HG03103 (cell line): ENCODE results near the gene HDHD2.

Source experiments
- ATAC-seq: cut with Tn5 transposase; IDR thresholded peaks from one replicate; pipeline ENCODE4 v1.9.1; 2021; ENCODE audit warnings: low read depth; ENCODE audit not compliant: unreplicated experiment

The HDHD2 gene

GRCh38 chr18:47149457-47150028 lies 757 bp downstream of the HDHD2 start:
- no peak for ATAC-seq

- ATAC-seq = no peak
Measured at GRCh38 chr18:47146206-47146605, 4.1 kb downstream of the HDHD2 start.

DNA sequence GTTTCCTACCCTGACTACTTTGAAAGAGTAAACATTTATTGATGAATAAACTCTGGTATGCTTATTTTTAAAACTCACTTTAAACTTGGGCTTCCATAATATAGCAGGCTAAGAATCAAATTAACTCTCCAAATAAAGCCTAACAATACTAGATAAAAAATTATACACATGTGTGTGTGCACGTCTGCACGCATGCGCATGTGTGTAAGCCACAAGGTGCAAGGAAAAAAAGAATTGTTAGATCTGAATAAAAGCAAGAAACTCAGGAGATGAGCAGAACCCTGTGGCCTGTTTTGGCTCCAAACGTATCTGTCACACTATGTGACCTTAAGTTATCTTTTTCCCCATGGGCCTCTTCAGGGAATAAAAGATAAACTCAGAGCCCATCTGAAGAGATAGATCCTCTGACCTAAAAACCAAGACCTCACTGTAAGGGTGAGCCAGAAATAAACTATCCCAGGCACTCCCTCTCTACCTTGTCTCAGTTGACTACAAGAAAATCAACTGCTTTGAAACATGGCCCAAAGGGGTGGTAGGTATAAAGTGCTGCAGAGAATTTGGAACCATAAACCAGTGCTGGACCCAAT lies 6.3 kb downstream of the HDHD2 start:
- no peak for ATAC-seq

DNA sequence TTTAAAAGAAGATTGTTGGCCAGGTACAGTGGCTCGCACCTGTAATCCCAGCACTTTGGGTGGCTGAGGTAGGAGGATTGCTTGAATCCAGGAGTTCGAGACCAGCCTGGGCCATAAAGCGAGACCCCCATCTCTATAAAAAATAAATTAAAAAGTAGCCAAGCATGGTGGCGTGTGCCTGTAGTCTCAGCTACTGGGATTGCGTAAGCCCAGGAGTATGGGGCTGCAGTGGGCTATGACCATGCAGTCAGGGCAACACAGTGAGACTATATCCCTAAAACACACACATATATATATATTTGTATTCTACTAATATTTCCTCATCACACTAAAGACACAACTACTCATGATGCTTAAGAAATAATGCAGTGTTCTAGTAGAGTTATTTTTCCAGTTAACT lies 7.1 kb downstream of the HDHD2 start:
- ATAC-seq = no peak

DNA sequence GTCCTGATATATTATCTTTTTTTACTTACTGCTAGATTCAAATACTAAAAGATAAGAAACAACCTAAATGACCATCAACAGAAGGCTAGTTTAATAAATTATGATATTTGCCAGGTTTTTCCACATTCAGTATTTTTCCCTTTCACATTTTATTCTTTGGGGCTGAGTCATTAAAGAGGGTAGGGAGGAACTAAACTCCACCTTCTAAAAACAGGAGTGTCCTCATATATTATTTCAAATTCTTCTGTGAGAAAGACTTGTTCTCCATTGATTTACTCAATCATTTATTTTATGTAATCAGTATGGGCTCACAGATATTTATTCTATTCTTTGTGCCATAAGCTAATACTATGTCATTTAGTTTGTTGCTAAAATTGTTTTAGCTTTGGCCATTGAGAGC lies 9.0 kb downstream of the HDHD2 start:
- ATAC-seq = no peak

DNA sequence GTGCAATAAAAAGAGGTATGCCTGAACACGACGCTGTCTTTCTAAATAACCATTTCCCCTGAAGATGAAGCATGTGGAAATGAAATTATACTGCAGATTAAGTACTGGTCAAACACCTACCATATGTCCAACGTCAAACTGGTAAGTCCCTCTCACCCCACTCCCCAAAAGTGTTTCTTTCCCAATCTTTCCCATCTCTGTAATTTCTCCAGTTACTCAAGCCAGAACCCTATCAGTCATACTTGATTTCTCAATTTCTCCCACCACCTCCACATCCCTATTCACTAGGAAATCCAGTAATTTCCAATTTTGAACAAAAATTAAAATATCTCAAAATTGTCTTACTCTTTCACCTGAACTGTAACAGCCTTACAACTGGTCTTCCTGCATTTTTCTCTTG lies 29.2 kb downstream of the HDHD2 start:
- no peak for ATAC-seq

DNA sequence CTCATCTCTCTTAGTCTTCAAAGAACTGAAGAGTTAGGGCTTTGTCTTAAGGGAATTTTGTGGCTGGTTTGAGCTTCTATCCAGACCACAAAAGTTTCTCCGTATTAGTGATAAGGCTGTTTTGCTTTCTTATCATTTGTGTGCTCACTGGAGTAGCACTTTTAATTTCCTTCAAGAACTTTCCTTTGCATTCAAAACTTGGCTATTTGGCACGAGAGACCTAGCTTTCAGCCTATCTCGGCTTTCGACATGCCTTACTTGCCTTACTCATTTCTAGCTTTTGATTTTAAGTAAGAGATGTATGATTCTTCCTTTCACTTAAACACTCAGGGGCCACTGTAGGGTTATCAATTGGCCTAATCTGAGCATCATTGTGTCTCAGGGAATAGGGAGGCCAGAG lies 29.9 kb downstream of the HDHD2 start:
- ATAC-seq = peak; percentile 90

DNA sequence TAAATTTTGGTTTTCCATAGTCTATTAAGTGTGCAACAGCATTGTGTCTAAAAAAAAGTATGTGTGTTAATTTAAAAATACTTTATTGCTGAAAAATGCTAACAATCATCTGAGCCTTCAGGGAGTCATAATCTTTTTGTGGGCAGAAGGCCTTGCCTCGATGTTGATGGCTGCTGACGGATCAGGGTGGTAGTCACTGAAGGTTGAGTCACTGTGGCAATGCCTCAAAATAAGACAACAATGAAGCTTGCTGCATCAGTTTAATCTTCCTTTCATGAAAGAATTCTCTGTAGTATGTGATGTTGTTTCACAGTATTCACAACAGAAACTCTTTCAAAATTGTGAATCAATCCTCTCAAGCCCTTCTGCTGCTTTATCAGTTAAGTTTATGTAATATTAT lies 31.3 kb downstream of the HDHD2 start:
- ATAC-seq = no peak

DNA sequence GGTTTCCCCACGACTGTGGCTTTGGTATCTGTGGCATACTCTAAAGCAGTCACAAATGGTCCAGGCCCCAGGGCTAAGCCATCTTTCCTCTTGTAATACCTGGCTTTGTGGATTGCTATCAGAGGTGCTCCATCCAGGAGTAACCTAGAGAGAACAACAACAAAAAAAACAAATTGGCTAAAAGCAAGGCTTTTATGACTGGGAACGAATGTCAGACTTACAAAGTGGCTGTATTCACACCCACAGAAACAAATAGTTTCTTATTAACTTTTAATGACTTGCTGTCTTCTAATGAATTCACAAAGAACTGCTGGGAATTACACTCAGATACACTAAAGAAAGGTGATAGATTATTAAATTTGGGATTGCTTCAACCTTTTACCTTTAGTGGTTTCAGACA lies 35.1 kb downstream of the HDHD2 start:
- no peak for ATAC-seq

- ATAC-seq = no peak
Measured at GRCh38 chr18:47113796-47114540, 36.3 kb downstream of the HDHD2 start.

- no peak for ATAC-seq
Measured at GRCh38 chr18:47110492-47111274, 39.6 kb downstream of the HDHD2 start.

- no peak for ATAC-seq
Measured at GRCh38 chr18:47109720-47110119, 40.6 kb downstream of the HDHD2 start.

DNA sequence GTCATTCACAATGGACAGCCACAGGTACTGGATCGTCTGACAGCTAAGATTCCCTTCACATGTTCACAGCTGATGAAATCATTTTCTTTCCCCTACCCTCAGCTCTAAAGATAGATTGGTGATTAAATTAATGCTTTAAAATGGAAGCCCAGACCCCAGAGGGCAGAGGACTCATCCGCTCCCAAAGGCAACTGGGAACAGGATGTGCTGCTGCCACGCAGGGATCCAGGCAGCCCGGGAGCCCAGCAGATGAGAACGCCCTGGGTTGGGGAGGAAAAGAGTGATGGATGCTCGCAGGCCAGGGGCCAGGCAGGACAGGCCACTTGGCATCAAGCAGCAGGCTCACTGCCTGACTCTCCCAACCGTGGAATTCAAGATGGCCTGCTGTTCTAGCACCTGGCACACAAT lies 41.3 kb downstream of the HDHD2 start:
- no peak for ATAC-seq

GRCh38 chr18:47108373-47108772 lies 41.9 kb downstream of the HDHD2 start:
- no peak for ATAC-seq

DNA sequence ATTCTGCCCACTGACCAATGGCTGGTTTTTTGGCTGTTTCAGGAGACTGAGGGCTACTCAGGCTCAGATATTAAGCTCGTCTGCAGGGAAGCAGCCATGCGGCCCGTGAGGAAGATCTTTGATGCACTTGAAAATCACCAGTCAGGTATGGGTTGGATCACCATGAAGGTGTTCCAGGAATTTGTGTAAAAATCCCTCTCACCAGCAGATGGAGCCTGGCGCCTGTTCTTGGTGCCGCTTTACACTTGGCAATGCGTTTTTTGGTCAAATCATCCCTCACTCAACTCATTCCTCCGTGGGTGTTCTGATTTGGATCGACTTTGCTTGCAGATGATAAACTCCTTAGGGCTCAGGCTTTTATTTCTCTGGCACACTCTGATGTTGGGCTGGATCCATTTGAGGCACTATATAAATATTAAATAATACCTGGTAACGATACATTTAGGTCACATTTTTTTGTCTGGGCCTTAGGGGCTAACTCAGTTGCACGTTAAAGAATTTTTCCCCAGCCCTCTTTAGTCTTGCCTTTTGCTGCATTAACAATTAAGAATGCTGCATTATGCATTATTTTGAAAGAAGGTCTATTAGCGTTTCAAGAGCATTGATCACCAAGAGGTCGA lies 50.0 kb downstream of the HDHD2 start:
- ATAC-seq = peak; percentile 54

GRCh38 chr18:47095810-47096209 lies 54.5 kb downstream of the HDHD2 start:
- no peak for ATAC-seq

- ATAC-seq = no peak
Measured at GRCh38 chr18:47087676-47088075, 62.6 kb downstream of the HDHD2 start.

DNA sequence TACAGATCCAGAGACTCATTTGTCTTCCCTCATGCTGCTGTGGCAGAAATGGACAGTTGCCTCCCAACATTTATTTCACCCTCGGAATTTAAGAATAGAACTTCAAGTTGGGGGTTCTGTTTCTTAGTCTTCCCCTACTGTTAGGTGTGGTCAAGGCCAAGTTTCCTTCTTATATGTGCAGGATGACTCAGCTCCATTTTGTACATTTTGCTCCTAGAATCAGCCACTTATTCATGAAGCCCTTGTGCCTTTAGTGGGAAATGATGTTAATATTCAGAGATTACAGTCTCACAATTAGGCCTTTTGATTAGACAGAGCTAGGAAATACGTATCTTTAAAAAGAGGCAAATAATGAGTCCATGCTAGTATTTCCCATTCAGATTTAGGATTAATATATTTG lies 68.7 kb downstream of the HDHD2 start:
- ATAC-seq = no peak

- ATAC-seq = no peak
Measured at GRCh38 chr18:47080872-47081271, 69.4 kb downstream of the HDHD2 start.

GRCh38 chr18:47077111-47077510 lies 73.2 kb downstream of the HDHD2 start:
- no peak for ATAC-seq
